GM19467 (cell line): ENCODE data around the gene SLC25A22.
A peak's percentile ranks its signal among the peaks of the same experiment; 100 is the strongest.

Experiments
- ATAC-seq: cut with Tn5 transposase; IDR thresholded peaks from one replicate; pipeline ENCODE4 v1.9.1; 2021; ENCODE audit warnings: mild to moderate bottlenecking, moderate library complexity; ENCODE audit not compliant: unreplicated experiment

The SLC25A22 gene

DNA sequence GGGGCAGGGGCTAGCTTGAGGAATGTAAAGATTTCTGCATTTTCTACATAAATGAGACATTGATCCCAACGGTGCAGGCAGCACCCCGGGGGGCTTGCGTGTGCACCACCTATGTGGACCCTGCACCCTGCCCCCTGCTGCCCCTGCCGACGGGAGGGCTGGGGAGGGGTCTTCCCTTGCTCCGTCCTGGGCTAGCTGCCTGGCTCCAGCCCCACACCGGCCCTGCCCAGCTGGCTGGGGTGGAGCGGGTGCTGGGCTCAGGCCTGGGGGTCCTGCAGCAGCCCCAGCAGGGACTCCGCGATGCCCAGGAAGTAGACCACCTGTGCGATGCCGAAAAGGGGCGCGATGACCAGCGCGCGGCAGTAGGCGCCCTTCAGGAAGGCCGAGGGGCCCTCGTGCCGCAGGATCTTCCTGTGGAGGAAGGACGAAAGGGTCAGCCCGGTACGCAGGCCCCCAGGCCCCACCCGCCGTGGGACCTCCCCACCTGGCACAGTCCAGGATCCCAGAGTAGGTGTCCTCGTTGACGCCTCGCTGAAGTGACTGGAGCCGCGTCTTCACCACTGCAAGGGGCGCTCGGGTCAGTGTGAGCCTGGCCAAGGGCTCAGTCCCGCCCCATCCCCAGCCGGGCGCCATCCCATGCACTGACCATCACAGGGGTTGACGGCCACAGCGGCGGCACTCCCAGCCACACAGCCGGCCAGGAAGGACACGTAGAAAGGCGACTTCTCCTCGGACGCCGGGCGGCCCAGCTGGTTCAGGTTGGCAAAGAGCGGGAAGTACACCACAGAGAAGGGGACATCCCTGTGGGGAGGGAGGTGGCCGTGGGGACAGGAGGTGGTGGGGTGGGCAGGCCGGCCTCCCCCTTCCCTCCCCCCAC lies 6.2 kb downstream of the SLC25A22 start:
- ATAC-seq, result no peak

DNA sequence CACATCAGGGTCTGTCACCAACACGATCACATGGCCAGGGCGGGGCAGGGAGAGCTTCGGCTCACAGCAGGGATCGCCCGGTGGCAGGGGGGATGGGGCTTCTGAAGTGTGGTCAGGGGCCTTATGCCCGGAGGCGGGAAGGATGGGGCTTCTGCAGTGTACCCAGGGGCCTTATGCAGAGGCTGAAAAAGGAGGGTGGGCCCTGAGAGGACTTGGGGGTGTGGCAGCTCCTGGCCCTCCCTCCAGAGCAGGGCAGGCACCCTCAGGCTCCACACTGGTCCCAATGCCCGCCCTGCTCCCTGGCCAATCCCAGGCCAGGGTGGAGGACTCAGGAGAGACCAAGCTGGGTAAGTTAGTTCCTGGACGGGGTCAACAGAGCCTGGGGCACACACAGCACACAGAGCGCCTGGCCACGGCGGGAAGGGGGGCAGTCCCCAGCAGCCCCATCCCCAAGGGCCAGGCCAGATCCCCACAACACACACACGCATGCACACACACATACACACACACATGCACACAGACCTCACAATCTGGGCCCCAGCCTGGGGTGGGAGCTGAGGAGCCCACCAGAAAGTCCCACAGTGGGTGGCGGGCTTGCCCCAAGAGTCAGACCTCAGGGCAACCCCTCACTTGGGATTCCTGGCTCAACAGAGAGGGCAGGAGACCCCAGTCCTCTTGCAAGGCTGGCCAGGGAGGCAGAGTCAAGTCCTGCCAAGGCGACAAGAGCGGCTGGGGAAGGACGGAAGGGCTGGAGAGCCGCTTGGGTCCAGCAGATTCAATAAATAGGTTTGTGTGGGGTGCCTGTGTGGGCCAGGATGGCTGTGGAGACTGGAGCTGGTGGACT lies 7.1 kb downstream of the SLC25A22 start:
- no peak for ATAC-seq

DNA sequence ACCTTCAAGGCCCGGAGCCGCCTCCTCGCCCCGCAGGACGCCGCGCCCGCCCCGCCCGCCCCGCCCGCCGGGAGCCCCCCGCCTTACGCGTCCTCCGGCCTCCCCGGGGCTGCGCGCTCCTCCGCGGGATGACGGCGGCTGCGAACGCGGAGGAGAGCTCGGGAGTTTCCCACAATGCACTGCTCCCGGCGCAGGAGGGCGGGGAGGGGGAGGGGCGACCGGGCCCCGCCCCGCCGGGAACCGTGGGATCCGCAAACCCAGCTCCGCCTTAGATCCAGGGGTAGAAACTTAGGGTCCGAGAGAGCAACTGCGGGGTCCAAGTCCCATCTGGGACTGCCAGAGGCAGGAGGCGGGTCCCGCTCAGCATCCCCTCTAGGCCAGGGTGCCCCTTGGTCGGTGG lies 8.1 kb downstream of the SLC25A22 start, which contains the start of gene CEND1:
Gene CEND1, minus strand, starts transcription at position 148 of the 400 bp plus-strand sequence. CDS start 1,514 bp downstream, outside the sequence.
- no peak for ATAC-seq

DNA sequence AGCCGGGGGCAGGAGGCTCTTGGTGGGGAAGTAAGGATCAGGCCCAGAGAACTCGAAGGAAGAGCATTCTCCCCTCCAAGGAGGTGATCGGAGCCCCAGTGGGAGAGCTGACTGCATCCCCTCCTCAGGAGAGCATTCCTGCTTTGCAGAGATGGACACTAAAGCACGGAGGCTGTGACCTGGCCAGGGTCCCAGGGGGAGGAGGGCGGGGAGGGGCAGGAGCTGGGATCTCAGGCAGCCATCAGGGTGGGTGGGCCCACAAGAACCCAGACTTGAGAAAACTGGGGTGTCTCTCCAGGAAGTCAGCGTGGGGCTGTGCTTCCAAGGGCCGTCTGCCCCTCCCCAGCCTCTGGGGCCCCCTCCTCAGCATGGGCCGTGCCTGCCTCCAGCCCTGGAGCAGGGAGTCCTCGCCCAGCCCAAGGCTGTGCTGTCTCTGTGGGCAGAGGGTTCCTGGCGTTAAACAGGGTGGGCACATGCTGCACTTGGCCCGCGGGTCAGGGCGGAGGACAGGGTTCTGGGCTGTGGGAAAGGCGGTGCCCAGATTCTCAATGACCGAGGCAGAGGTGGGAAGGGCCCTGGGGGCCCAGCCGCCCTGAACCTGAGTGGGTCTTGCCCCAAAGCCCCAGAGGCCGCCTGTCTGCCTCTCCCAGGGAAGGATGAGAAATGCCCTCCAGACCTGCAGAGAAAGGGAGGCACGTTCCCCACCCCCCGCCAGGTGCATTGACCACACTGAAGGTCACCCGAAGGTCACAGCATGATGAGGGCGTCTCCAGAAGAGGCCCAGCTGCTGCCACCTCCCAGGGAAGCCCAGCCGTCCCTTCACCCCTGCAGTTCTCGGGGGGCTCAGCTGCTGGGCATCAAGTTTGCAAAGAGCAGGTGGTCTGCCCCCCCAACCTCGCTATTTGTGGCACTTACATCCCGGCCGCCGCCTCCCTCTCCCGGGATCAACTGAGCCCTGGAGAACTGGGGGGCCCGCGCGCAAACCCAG lies 8.8 kb downstream of the SLC25A22 start:
- no peak for ATAC-seq

DNA sequence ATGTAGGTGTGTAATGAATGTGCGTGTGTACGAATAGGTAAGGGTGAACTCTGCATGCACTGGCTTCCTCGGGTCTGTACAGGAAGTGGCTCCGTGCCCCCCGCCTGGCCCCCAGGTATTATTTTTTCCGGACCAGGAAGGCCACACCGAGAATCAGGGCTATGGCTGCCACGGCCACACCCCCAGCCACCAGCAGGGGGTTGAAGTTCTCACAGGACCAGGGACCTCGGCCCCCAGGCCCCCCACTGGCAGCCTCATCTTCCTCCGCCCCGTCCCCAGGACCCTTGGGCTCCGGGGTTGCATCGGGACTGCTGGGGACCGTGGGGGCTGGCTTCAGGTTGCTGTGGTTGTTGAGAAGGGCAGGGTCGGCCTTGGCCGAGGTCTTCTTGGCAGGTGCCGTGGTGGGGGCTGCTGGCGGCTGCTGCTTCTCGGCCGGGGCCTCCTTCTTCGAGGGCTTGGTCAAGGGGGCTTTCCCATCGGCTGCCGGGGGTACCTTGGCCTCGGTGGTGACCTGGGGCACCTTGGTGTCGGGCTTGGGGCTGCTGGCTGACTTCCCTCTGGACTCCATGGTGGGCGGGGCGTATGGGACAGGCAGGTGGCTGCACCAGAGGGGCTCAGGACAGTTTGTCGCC lies 10.0 kb downstream of the SLC25A22 start:
- ATAC-seq, result no peak

DNA sequence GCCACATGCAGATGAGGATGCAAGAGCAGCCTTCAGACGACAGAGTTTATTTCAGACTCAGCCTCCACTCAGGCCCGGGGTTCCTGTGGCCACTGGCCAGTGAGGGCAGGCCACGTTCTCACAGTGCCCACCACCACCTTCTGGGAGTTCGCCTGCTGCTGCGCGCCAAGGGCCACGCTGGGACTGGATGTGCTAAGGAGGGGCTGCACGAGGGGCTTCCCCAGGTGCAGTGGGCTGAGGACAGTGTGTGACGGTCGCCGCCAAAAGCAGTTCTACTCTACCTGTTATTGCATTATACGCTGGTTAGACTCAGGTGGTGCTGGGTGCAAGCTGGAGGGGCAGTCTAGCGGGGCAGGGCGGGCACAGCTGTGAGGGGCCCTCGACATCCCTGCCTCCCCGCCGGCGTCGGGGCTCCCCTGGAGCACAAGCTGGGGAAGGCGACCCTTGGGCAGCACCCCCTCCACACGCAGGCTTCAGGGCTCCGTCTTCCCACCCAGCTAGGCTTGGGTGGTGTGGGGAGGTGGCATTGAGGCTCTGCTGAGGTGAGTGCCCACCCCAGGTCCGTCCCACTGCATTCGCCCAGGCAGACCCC lies 10.9 kb downstream of the SLC25A22 start:
- no peak for ATAC-seq

DNA sequence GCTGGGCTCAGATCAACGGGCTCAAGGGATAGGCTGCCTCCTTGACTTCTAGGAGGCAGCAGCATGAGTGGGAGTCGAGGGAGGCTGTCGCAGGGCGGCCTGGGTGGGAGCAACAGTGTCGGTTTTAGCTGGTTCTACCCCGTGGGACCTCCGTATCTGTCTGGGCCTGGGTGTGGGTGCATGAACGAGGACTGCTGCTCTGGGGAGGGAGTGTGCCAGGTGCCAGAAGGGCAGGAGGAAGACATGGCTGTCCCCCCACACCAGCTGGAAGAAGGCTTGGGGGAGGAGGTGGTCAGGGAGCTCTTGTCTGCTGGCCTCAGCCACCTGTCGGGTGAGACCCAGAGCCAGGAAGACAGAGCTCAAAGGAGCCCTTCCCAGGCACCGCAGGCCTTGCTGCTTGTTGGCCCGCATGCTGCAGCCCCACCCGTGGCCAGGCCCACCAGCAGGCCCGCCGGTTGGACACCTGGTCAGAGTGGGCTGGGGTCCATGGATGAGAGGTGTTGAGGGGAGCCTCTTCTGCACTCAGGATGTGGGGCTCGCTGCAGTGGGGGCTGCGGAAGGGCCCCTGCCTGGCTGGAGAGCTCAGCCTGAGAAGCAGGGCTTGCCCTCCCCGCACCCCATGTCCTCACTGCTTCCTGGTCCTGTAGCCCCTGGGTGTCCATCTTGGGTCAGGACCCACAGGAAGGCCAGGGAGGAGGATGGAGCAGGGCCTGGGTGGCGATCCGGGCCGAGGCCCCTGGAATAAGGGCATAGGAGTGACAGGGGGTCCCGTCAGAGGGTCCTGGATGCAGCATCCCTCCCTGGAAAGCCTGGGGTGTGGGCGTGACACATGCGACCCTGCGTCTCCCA lies 11.6 kb downstream of the SLC25A22 start:
- ATAC-seq, result no peak

DNA sequence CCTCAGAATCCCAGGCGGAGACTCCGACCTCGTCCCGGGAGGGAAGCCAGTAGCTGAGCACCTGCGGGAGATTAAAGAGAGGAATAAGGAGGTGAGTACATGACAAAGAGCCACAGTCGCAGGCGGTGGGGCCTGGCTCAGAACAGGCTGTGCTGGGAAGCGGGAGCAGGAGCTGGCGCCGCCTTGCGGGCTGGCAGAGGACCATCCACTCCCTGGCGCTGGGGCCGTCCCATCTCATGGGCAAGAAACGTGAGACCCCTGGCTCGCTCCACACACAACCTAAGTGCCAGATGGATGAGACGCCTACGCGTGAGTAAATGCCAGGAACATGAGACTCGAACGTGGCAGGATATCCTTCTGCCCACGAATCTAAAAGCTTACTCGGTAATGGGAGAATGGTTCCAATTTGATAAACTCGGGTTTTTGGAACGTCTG lies 14.5 kb downstream of the SLC25A22 start:
- no peak for ATAC-seq

DNA sequence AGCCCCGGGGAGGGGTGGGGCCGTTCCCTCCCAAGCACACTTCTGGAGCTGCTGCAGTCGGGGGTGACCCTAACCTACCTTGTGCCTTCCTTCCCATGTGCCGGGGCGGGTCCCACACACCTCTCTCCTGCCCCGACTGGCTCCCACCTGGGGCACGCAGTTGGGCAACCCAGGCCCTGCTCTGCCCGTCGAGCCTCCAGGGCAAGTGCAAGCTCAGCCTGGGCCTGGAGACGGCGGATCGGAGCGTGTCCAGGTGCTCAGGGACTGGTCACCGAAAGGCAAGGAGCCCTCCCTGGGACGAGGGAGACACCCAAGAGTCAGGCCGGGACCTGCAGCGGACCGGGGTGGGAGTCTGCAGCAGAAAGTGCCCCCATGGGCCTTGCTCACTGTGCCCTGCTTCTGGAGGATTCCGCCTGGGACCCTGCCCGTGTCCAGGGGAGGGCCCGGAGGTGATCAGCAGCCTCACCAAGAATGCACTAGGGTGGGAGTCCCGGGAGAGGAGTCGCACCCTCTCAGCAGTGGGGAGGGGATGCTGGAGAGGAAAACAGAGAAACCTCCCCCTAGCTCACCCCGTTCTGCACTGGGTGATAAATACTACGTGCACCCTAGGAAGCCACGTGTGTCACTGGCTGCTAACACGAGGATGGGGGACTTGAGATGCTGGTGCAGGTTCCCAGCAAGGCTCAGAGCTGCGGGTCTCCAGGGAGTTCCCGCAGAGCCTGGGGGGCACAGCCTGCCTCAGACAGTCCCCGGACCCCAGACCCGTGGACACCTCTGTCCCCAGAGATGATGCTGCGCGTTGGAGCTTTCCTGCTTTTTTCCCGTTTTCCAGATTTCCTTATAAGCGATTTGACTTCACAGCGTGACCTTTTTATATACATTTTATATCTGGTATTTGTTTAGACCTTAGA lies 15.6 kb downstream of the SLC25A22 start:
- ATAC-seq, result no peak

DNA sequence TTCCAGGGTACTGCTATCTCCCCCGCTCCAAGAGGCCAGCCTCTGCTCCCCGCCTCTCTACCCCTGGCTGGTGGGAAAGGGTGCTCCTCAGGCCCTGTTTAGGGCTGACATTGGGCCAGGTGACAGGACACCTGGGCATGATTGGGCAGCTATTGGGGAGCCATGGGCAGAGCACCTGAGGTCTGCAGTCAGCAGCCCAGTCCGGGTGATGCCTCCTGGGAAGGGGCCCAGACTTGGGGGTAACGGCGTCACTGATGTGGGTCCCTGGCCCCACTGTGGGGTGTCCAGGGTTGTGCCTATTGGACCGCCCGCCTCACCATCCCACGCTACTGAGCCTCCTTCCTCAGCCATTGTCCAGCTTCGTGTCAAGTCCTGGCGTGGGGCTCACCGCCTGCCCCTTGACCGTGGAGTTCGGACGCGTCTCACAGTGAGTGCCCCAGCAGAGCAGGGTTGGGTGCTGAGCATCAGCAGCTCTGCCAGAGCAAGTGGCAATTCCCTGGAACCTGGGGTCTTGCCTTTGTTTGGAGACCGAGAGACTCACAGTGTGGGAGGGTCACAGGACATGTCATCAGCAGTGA lies 18.0 kb downstream of the SLC25A22 start:
- no peak for ATAC-seq

DNA sequence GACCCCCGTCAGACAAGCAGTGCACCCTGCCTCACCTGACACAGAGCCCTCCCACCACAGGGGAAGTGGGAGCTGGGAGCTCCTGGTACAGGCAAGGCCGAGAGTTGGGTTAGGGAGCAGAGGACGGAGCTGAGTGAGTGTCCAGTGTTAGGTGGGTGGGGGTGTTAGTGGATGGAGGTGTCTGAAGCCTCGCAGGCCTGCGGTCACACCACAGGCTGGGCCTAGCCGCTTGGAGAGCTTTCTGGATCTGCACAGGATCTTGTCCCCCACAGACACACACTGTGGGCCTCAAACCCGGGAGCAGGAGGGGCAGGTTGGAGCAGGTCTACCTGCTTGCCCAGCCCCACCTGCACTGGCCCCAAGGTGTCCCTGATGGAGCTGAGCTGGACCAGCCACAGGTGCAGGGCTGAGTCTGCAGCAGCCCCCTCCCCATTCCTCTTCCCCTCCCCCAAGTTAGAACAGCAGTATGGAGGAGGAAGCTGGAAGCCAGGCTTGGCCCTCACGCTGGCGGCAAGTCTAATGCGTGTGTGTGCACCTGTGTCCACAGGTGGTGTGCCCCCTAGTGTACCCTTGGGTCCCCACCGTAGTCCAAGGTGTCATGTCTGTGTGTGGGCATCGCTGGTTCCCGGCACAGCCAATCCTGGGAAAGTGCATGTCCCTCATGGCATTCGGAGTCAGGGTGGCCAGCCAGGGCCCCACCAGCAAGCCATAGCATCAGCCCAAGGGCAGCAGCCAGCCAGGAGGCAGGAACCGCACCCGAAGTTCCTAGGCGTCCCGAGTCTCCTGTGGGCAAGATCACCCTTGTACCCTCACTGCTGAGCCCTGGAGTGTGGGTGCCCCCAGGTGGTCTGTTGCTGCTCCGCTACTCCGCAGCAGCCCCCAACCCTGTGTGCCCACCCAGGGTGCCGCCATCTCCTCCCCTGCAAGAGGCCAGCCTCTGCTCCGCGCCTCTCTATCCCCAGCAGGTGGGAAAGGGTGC lies 18.8 kb downstream of the SLC25A22 start:
- no peak for ATAC-seq

DNA sequence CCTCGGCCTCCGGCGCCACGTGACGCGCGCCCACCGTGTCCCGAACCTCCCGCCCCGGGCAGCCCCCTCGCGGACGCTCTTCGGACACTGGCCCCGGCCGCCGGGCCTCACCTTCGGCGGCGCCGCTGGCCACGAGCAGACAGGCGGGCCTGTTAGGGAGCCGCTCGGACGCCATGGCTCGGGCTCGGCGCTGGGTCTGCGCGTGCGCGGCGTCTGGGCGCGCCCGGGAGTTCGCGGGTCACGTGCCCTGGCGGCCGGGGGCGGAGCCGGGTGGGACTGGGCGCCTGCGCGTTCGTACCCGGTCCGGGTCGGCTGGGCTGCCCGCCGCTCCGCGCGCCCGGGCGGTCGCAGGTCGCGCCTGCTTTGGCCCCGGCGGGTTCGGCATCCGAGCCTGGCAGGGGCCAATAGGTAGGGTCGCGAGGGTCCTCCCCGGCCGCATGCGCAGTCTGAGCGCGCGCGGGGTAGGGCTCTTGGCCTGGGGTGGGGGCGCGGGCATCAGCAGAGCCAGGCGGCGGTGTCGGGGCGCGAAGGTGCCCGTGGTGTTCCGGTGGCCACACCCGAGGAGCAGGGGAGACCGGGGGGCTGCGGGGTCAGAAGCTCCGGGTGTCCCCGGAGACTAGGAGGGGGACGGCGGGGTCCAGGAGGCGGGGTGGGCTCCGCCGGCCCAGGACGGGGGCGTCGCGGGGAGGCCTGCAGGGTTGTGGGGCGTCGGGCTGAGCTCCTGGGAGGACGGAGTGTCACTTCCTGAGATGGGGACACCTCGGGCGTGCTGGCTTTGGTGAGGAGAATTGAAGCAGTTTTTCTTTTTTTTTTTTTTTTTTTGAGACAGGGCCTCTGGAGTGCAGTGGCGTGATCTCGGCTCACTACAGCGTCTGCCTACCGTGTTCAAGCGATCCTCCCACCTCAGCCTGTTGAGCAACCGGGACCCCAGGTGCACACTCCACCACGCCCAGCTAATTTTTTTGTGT lies 20.5 kb downstream of the SLC25A22 start, which contains the start of gene GATD1:
Gene GATD1, minus strand, starts transcription at position 200 of the 968 bp plus-strand sequence. Its CDS starts 25 bp downstream, at position 175.
- peak; percentile 63 for ATAC-seq

DNA sequence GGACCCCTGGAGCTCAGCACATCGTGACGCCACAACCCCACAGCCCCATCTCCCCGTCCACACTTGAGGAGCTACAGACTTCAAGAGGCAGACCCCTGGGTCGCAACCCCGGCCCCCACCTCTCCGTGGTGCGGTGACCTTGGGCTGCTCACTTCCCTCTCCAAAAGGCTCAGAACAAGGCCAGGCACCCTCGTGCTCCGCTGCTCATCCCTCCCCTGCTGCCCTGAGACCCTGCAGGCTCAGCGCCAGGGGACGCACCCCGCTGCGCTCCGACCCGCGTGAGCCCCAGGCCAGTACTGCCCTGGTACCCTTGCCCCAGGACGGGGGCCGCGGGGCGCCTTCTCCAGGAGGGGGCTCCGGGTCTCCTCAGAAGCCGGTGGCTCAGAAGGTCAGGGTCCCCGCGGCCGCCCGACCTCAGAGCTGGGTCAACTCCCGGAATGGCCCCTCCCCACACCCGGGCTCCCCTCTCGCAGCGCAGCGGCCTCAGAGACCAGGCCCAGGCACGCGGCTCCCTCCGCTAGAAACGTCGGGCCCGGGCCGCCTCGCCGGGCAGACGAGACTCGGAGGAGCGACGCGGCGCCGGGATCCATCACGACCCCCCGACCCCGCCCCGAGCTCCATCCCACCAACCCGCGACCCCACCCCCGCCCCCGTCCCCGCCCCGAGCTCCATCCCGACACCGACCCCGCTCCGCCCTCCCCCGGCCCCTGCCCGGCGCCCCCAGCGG lies 21.4 kb downstream of the SLC25A22 start:
- peak; percentile 7 for ATAC-seq

DNA sequence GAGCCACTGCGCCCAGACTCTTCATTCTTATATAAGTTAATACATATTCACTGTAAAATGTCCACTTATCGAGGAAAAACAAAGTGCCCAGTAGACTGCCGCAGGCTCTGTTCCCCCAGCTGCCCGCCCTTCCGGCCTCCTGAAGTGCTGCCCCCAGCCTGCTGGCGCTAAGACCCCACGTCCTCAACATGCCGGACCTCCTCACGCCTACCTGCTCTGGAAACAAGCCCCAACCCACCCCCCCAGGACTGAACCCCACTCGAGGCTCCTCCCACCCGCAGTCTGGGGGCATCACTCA lies 21.9 kb downstream of the SLC25A22 start:
- ATAC-seq, result no peak
